ENCODE measurements around the gene AHCY.
A peak's percentile ranks its signal among the peaks of the same experiment; 100 is the strongest.
"Not testable (repeated sequence)": the region's sequence is repeated elsewhere in the genome, so short reads cannot be mapped to it uniquely, and the experiment has no call there.

AHCY gene

GRCh38 chr20:34292496-34292895 lies 10.7 kb downstream of the AHCY start:
- Mint-ChIP-seq H3K36me3 (peaks cover 25% of the 10 kb centered on the region), H3K27me3 (no peaks in the 10 kb centered on the region), H3K9me3 (no peaks in the 10 kb centered on the region), H3K4me3 (no peak overlapping the region), H3K4me1 (no peaks in the 10 kb centered on the region), H3K27ac (no peak overlapping the region)

GRCh38 chr20:34290471-34290870 lies 12.7 kb downstream of the AHCY start:
- H3K36me3 Mint-ChIP-seq: peaks cover 28% of the 10 kb centered on the region
- no peaks in the 10 kb centered on the region for H3K4me1 Mint-ChIP-seq
- no peak overlapping the region for H3K27ac Mint-ChIP-seq

GRCh38 chr20:34287500-34287899 lies 15.7 kb downstream of the AHCY start:
- H3K36me3 Mint-ChIP-seq: peaks cover 19% of the 10 kb centered on the region

More at GRCh38 chr20:34290471-34290870, 12.7 kb downstream of the AHCY start:
- Mint-ChIP-seq H3K4me3 (no peak overlapping the region), H3K27me3 (no peaks in the 10 kb centered on the region), H3K9me3 (no peaks in the 10 kb centered on the region)

GRCh38 chr20:34285450-34285849 lies 17.7 kb downstream of the AHCY start:
- Mint-ChIP-seq H3K4me3 (no peak overlapping the region), H3K4me1 (no peaks in the 10 kb centered on the region), H3K9me3 (no peaks in the 10 kb centered on the region), H3K27ac (no peak overlapping the region), H3K36me3 (peaks cover 13% of the 10 kb centered on the region), H3K27me3 (no peaks in the 10 kb centered on the region)

More at GRCh38 chr20:34287500-34287899, 15.7 kb downstream of the AHCY start:
- H3K9me3 Mint-ChIP-seq, H3K27ac Mint-ChIP-seq, H3K4me3 Mint-ChIP-seq, H3K27me3 Mint-ChIP-seq, H3K4me1 Mint-ChIP-seq: not testable (repeated sequence)

GRCh38 chr20:34283844-34284243 lies 19.3 kb downstream of the AHCY start:
- no peaks in the 10 kb centered on the region for H3K9me3 Mint-ChIP-seq
- no peaks in the 10 kb centered on the region for H3K4me1 Mint-ChIP-seq
- H3K4me3 Mint-ChIP-seq: no peak overlapping the region

GRCh38 chr20:34282041-34282440 lies 21.1 kb downstream of the AHCY start:
- H3K36me3 Mint-ChIP-seq: peaks cover 12% of the 10 kb centered on the region
- H3K27me3 Mint-ChIP-seq: no peaks in the 10 kb centered on the region
- H3K4me3 Mint-ChIP-seq: no peak overlapping the region
- H3K4me1 Mint-ChIP-seq: no peaks in the 10 kb centered on the region
- H3K9me3 Mint-ChIP-seq: no peaks in the 10 kb centered on the region
- no peak overlapping the region for H3K27ac Mint-ChIP-seq

More at GRCh38 chr20:34283844-34284243, 19.3 kb downstream of the AHCY start:
- Mint-ChIP-seq H3K27ac (no peak overlapping the region), H3K27me3 (no peaks in the 10 kb centered on the region), H3K36me3 (peaks cover 11% of the 10 kb centered on the region)

- Mint-ChIP-seq H3K27ac (no peak overlapping the region), H3K4me1 (no peaks in the 10 kb centered on the region), H3K9me3 (no peaks in the 10 kb centered on the region), H3K4me3 (no peak overlapping the region), H3K27me3 (no peaks in the 10 kb centered on the region), H3K36me3 (peaks cover 10% of the 10 kb centered on the region)
Observed at GRCh38 chr20:34281177-34281576, 22.0 kb downstream of the AHCY start.

- H3K4me1 Mint-ChIP-seq: no peaks in the 10 kb centered on the region
- H3K27ac Mint-ChIP-seq: no peak overlapping the region
- H3K9me3 Mint-ChIP-seq: no peaks in the 10 kb centered on the region
- H3K4me3 Mint-ChIP-seq: no peak overlapping the region
- H3K27me3 Mint-ChIP-seq: no peaks in the 10 kb centered on the region
- H3K36me3 Mint-ChIP-seq: peaks cover 14% of the 10 kb centered on the region
Observed at GRCh38 chr20:34274694-34275093, 28.5 kb downstream of the AHCY start.

- no peaks in the 10 kb centered on the region for H3K4me1 Mint-ChIP-seq
- no peak overlapping the region for H3K4me3 Mint-ChIP-seq
- H3K9me3 Mint-ChIP-seq: no peaks in the 10 kb centered on the region
- no peak overlapping the region for H3K27ac Mint-ChIP-seq
- peaks cover 11% of the 10 kb centered on the region for H3K36me3 Mint-ChIP-seq
- H3K27me3 Mint-ChIP-seq: peaks cover 4% of the 10 kb centered on the region
Observed at GRCh38 chr20:34271956-34272355, 31.2 kb downstream of the AHCY start.

- Mint-ChIP-seq H3K4me3 (no peak overlapping the region), H3K9me3 (no peaks in the 10 kb centered on the region), H3K36me3 (peaks cover 7% of the 10 kb centered on the region), H3K4me1 (no peaks in the 10 kb centered on the region), H3K27ac (no peak overlapping the region), H3K27me3 (peaks cover 4% of the 10 kb centered on the region)
Observed at GRCh38 chr20:34269996-34270627, 33.0 kb downstream of the AHCY start.

GRCh38 chr20:34268851-34269636 lies 34.1 kb downstream of the AHCY start:
- Mint-ChIP-seq H3K27me3 (peaks cover 4% of the 10 kb centered on the region), H3K9me3 (no peaks in the 10 kb centered on the region), H3K4me1 (no peaks in the 10 kb centered on the region), H3K4me3 (peak overlapping the region; percentile 58), H3K27ac (no peak overlapping the region), H3K36me3 (peaks cover 7% of the 10 kb centered on the region)

GRCh38 chr20:34268145-34268544 lies 35.0 kb downstream of the AHCY start:
- H3K36me3 Mint-ChIP-seq: peaks cover 3% of the 10 kb centered on the region
- peak overlapping the region; percentile 17 for H3K27ac Mint-ChIP-seq
- H3K27me3 Mint-ChIP-seq: peaks cover 4% of the 10 kb centered on the region
- H3K4me1 Mint-ChIP-seq: no peaks in the 10 kb centered on the region
- H3K4me3 Mint-ChIP-seq: peak overlapping the region; percentile 45
- H3K9me3 Mint-ChIP-seq: no peaks in the 10 kb centered on the region

GRCh38 chr20:34264141-34264540 lies 39.0 kb downstream of the AHCY start:
- Mint-ChIP-seq H3K4me1 (no peaks in the 10 kb centered on the region), H3K9me3 (no peaks in the 10 kb centered on the region), H3K27me3 (peaks cover 4% of the 10 kb centered on the region), H3K4me3 (no peak overlapping the region), H3K36me3 (peaks cover 1% of the 10 kb centered on the region), H3K27ac (no peak overlapping the region)

GRCh38 chr20:34263468-34263867 lies 39.7 kb downstream of the AHCY start:
- H3K4me3 Mint-ChIP-seq, H3K27me3 Mint-ChIP-seq, H3K4me1 Mint-ChIP-seq, H3K9me3 Mint-ChIP-seq, H3K36me3 Mint-ChIP-seq, H3K27ac Mint-ChIP-seq: not testable (repeated sequence)

- H3K36me3 Mint-ChIP-seq: no peaks in the 10 kb centered on the region
- no peaks in the 10 kb centered on the region for H3K4me1 Mint-ChIP-seq
- H3K9me3 Mint-ChIP-seq: no peaks in the 10 kb centered on the region
- H3K27ac Mint-ChIP-seq: no peak overlapping the region
- peaks cover 2% of the 10 kb centered on the region for H3K27me3 Mint-ChIP-seq
- no peak overlapping the region for H3K4me3 Mint-ChIP-seq
Observed at GRCh38 chr20:34262488-34263288, 40.5 kb downstream of the AHCY start.
